GM20000 (cell line): ENCODE measurements around the gene AGK.
"Not testable (repeated sequence)": the region's sequence is repeated elsewhere in the genome, so short reads cannot be mapped to it uniquely, and the experiment has no call there.

Experiments used
- DNase-seq: peaks from one replicate; pipeline ENCODE4 v3.0.0; 2012; ENCODE audit warnings: low spot score
- TF ChIP-seq, protein P1 (sequence below): IDR thresholded peaks from 2 replicates; pipeline ENCODE4 v1.5.1; 2012; ENCODE audit warnings: mild to moderate bottlenecking, control low read depth; ENCODE audit errors: extremely low read depth, missing control alignments

Gene AGK

DNA sequence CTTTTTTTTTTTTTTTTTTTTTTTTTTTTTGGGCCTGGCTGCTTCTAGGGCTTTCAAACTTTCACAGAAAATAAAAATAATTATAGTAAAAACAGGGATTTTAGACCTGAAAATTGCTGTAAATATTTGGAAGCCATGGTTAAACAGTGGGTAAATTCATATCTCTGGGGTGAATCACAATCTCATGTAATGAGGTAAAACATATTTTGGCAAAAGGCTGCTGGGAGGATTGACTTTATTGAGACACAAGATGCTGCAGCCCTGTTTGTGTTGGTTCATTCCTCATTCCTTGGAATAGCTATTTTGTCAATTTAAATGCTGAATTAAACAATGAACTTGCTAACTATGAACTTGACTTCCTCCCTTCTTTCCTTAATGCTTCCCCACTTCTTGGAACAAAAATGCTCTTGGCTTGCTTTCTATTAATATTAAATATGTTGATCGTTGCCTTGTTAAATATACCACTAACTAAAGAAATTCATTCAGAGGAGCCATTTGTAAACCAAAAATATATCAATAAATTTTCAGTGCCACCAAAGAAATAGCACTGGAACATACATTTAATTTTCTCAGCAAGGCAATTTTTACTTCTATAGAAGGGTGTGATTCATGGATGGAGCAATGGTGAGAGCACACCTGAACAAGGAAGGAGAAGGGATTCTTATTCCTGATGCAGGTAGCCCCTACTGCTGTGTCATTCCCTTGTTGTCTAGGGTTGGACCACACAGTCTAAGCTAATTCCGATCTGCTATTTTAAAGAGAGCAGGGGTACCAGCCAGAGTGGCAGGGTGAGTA, 24.6 kb downstream of the AGK start:
- TF ChIP-seq, protein P1, sequence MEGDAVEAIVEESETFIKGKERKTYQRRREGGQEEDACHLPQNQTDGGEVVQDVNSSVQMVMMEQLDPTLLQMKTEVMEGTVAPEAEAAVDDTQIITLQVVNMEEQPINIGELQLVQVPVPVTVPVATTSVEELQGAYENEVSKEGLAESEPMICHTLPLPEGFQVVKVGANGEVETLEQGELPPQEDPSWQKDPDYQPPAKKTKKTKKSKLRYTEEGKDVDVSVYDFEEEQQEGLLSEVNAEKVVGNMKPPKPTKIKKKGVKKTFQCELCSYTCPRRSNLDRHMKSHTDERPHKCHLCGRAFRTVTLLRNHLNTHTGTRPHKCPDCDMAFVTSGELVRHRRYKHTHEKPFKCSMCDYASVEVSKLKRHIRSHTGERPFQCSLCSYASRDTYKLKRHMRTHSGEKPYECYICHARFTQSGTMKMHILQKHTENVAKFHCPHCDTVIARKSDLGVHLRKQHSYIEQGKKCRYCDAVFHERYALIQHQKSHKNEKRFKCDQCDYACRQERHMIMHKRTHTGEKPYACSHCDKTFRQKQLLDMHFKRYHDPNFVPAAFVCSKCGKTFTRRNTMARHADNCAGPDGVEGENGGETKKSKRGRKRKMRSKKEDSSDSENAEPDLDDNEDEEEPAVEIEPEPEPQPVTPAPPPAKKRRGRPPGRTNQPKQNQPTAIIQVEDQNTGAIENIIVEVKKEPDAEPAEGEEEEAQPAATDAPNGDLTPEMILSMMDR, result no peak
- no peak for DNase-seq

DNA sequence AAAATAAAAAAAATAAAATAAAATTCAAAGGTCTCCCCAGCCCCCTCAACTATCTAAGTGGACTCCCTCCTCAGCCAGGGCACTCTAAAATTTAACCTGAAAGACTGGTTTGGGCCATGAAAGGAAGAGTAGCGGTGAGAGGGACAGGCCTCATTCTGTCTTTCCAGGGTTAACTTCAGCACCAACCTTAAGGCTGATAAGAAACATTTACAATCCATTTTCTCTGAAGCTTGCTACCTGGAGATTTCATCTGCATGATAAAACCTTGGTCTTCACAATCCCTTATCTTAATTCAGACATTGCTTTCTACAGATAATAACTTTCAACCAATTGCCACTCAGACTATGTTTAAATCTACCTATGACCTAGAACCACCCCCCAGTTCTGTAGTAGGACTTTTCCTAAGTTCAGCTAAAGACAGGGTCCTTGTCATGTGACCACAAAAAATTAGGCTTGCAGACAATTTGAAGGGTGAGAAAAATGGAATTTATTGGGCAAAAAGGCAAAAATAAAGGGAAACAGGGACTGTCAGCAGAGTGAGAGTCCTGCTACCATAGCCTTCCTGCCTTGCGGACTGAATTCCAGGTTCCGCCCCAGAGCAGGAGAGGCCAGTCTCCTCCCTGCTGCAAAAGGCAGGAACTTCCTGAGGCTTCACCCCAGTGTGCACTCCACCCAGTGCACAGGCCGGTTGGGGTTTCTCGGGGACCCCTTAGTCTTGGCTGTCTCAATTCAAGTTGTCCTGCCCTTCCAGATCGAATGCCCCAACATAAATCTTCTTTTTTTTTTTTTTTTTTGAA, 26.0 kb downstream of the AGK start:
- DNase-seq, result no peak
- TF ChIP-seq, protein P1, result no peak

DNA sequence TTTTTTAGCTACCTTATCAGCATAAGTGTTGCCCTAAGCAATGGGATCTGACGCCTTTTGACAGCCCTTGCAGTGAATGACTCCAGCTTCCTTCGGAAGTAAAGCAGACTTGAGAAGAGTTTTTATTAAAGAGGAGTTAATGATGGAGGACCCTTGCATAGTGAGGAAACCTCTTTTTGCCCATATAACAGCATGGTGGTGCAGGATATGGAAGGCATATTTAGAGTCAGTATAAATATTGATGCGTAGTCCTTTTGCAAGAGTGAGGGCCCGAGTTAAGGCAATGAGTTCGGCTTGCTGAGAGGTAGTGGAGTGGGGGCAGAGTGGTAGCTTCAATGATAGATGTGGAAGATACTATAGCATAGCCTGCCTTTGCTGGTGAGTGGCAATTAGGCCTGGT, 28.7 kb downstream of the AGK start:
- DNase-seq, result not testable (repeated sequence)

DNA sequence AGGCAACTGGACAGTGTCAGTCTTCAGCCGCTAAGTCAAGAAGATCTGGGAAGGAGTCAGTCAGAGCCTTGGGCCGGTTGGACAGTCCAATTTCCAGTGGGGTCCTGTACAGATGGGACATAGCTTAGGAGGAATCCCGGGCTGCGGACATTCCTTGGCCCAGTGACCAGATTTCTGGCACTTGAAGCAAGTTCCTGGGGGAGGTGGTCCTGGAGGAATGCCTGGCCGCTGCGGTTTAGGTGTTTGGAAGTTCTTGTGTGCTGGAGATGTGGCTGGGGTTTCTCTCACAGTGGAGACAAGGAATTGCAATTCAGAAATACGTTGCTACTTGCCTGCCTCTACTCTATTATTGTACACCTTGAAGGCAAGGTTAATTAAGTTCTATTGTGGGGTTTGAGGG, 30.9 kb downstream of the AGK start:
- DNase-seq, result not testable (repeated sequence)

DNA sequence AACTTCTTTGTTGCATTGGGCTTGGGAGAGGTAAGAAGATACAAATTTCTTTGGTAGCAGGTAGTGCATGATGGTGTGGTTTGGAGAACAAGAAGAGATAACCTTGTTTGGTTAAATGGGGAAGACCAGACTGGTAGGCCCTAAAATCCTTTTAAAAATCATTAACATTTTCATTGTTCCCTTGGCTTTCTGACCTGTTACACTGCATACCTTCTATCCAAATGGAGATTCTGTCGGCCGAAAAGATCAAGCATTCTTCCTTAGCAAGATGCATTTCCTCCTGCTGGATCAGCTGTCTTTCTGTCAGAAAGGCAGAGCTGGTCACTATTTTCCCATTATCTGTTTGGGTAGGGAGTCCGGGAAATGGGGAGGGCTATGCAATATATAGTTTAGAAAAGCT, 33.7 kb downstream of the AGK start:
- TF ChIP-seq, protein P1, result no peak
- DNase-seq, result no peak

DNA sequence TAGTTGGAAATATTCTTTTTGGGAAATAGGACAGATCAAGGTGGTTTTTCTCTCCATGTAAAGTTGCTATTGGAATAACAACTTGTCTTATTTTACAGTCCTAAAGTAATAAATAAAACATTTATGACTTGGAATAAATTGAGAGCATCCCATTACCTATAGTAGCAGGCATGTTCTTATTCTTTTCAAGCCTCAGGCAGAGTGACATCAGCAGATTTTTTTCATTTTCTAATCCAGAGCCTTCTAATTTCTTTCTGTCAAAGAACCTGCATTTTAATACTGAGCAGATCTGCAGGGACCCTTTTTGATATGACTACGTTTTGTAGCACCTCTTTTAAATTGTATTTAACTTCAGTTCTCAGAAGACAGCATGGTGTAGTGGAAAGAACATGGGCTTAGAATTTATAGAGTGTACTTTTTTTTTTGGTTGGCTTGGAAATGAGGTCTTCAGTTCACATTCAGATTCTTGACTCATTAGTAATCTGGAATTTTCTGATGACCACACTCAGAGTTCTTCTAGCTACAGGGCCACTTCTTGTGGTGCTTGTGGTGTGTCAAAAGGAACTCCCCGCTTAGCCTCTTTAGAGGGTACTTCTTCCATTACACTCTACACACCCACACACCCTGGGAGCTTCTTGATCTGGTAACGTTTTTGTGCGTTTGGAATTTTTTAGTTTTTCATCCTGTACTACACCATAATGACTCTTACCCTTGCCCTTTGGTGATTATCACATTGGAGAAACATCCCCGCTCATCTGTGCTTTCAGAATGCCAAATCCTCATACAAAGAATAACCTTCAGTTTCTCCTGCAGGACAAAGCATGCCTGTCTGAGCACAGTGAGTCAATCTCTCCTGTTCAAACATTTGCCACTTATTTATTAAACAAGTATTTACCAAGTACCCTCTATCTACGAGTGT, 34.6 kb downstream of the AGK start:
- peak; percentile 49 for DNase-seq

DNA sequence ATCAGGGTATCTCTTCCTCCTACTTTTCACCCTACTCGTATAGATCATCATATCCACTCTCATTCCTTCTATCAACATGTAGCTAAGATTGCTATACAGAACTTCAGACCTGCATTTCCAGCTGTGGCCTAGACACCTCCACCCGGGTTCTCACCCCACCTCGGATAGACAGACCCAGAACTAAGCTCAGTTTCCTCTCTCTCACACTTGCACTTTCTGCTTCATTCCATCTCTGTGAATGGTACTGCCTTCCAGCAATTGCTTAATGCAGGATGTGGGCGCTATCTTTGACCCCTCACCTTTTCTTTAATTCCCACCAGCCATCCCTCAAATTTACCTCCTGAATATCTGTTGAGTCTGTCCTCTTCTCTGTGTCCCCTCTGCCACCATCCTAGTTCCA, 35.7 kb downstream of the AGK start:
- DNase-seq, result no peak
- TF ChIP-seq, protein P1, result no peak

More for the DNA sequence above, 34.6 kb downstream of the AGK start:
- TF ChIP-seq, protein P1, result no peak

DNA sequence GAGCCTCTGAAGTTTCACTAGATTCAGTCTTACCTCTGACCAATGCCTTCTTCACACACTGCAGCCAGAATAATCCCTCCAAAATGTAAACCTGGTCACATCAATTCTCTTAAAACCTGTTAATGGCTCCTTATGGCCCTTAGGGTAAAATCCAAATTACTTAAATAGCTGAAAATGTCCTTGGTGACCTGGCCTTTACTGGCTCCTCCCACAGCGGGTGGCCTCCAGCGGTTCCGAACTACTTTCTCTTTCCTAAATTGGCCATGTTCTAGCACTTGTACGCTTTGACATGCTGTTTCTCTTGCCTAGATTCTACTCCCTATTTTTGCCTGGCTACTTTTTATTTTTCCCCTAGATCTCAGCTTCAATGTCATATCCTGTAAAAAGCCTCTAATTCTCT, 36.1 kb downstream of the AGK start:
- TF ChIP-seq, protein P1, result no peak
- DNase-seq, result no peak
